ENCODE results near the gene RNASEL.
"Not testable (repeated sequence)": the region's sequence is repeated elsewhere in the genome, so short reads cannot be mapped to it uniquely, and the experiment has no call there.

Gene RNASEL

GRCh38 chr1:182556279-182556678 lies 32.8 kb downstream of the RNASEL start:
- CTCF ChIA-PET: interaction anchor here (1.3 kb wide), 1 partner anchor 11 kb away, joined by 3 read pairs; no protein-coding TSS in a partner anchor
- TF ChIP-seq, protein P1, sequence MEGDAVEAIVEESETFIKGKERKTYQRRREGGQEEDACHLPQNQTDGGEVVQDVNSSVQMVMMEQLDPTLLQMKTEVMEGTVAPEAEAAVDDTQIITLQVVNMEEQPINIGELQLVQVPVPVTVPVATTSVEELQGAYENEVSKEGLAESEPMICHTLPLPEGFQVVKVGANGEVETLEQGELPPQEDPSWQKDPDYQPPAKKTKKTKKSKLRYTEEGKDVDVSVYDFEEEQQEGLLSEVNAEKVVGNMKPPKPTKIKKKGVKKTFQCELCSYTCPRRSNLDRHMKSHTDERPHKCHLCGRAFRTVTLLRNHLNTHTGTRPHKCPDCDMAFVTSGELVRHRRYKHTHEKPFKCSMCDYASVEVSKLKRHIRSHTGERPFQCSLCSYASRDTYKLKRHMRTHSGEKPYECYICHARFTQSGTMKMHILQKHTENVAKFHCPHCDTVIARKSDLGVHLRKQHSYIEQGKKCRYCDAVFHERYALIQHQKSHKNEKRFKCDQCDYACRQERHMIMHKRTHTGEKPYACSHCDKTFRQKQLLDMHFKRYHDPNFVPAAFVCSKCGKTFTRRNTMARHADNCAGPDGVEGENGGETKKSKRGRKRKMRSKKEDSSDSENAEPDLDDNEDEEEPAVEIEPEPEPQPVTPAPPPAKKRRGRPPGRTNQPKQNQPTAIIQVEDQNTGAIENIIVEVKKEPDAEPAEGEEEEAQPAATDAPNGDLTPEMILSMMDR (IDR thresholded peaks at IDR 0.05; ENCODE audit: control extremely low read depth, extremely low read depth, low read depth, missing control alignments): no peak
- no peak for DNase-seq (ENCODE audit: extremely low spot score)
- POLR2A ChIA-PET: no interaction called here

GRCh38 chr1:182555493-182555892 lies 33.6 kb downstream of the RNASEL start:
- TF ChIP-seq, protein P1 (IDR thresholded peaks at IDR 0.05; ENCODE audit: control extremely low read depth, extremely low read depth, low read depth, missing control alignments): no peak
- ChIA-PET CTCF (interaction anchor here (1.0 to 1.5 kb wide), 2 partner anchors 13 to 412 kb away, joined by 3 to 5 read pairs; no protein-coding TSS in a partner anchor), POLR2A (no interaction called here)
- DNase-seq (ENCODE audit: extremely low spot score): no peak

DNA sequence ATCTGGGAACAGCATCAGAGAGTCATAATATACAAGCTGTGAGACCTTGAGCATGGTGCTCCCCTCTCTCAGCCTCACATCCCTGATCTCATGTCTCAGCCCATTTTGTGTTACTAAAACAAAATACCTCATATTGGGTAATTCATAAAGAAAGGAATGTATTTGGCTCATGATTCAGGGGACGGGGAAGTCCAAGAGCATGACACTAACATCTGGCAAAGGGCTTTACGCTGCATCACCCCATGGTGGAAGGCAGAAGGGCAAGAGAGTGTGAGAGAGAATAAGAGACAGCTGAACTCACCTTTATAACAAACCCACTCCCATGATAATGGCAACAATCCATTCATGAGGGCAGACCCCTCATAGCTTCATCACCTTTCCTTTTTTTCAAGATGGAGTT lies 36.5 kb downstream of the RNASEL start:
- POLR2A ChIA-PET: no interaction called here
- DNase-seq (ENCODE audit: extremely low spot score): no peak
- TF ChIP-seq, protein P1 (IDR thresholded peaks at IDR 0.05; ENCODE audit: control extremely low read depth, extremely low read depth, low read depth, missing control alignments): no peak
- CTCF ChIA-PET: no interaction called here

DNA sequence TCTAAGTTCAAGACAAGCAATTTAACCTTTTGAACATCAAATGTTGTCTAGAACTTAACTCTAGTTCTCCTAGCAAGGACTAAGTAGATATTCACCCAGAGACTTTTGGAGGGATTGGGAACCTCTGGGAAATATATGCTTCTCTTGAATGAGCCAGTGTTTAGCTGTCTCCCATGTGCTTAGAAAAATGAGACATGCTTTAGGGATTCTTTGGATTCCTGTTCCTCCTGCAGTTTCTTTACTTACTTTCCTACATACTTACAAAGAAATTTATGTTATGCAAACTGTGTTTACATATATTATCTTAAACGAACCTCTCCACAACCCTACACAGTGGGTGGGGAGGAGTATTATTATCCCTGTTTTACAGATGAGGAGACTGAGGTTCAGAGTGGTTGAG lies 39.2 kb downstream of the RNASEL start:
- TF ChIP-seq, protein P1 (IDR thresholded peaks at IDR 0.05; ENCODE audit: control extremely low read depth, extremely low read depth, low read depth, missing control alignments): no peak
- POLR2A ChIA-PET: no interaction called here

GRCh38 chr1:182549346-182549745 lies 39.7 kb downstream of the RNASEL start:
- ChIA-PET CTCF (no interaction called here), POLR2A (no interaction called here)
- TF ChIP-seq, protein P1 (IDR thresholded peaks at IDR 0.05; ENCODE audit: control extremely low read depth, extremely low read depth, low read depth, missing control alignments): no peak
- DNase-seq (ENCODE audit: extremely low spot score): no peak

More for the DNA sequence above, 39.2 kb downstream of the RNASEL start:
- CTCF ChIA-PET: no interaction called here
- no peak for DNase-seq (ENCODE audit: extremely low spot score)

- no peak for DNase-seq (ENCODE audit: extremely low spot score)
- POLR2A ChIA-PET: no interaction called here
- TF ChIP-seq, protein P1 (IDR thresholded peaks at IDR 0.05; ENCODE audit: control extremely low read depth, extremely low read depth, low read depth, missing control alignments): no peak
- CTCF ChIA-PET: no interaction called here
Observed at GRCh38 chr1:182533896-182534295, 55.2 kb downstream of the RNASEL start.

- CTCF ChIA-PET; POLR2A ChIA-PET; DNase-seq (ENCODE audit: extremely low spot score): not testable (repeated sequence)
Observed at GRCh38 chr1:182528206-182528605, 60.9 kb downstream of the RNASEL start.

Data from GM10248 (cell line).